Cardiac fibroblast (primary cell): ENCODE data around the gene TENM4.

Experiments used
- DNase-seq, 2 donors: peaks; one replicate each; pipeline versions ENCODE4 v3.0.0 to v3.0.0-alpha.2; 2010; ENCODE audit warnings: low read depth in 2 of 2
- H3K4me3 ChIP-seq, 2 donors: replicated peaks in 1 of 2; 1 replicate in 1 of 2; 2 replicates in 1 of 2; pipeline ENCODE4 v1.5.1; 2011; ENCODE audit warnings: low read depth in 2 of 2, low read length in 2 of 2, mild to moderate bottlenecking in 2 of 2, moderate library complexity in 1 of 2
- TF ChIP-seq, protein P1 (sequence below): IDR thresholded peaks from one replicate; pipeline ENCODE4 v1.5.1; 2011; ENCODE audit warnings: low read depth, mild to moderate bottlenecking, low read length, inconsistent platforms

TENM4 gene

DNA sequence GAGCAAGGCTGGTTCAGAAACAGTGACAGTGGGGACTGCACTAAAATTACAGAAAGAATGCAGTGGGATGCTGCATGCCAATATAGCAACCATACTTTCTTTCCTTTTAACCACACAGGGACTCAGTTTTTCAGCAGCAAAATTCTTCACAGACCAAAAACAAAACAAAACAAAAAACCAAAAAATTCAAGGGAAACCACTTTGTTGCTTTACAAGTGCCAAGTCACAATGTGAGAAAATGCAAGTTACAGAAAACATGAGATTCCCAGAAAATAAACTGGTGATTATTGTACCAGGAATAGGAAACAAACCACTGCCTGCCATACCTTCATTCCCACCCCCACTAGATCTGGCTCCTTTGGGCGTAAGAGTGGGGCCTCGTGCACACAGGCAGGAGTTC, 52.6 kb downstream of the TENM4 start:
- DNase-seq, result no peak
- no peak overlapping the region for H3K4me3 ChIP-seq
- TF ChIP-seq, protein P1, sequence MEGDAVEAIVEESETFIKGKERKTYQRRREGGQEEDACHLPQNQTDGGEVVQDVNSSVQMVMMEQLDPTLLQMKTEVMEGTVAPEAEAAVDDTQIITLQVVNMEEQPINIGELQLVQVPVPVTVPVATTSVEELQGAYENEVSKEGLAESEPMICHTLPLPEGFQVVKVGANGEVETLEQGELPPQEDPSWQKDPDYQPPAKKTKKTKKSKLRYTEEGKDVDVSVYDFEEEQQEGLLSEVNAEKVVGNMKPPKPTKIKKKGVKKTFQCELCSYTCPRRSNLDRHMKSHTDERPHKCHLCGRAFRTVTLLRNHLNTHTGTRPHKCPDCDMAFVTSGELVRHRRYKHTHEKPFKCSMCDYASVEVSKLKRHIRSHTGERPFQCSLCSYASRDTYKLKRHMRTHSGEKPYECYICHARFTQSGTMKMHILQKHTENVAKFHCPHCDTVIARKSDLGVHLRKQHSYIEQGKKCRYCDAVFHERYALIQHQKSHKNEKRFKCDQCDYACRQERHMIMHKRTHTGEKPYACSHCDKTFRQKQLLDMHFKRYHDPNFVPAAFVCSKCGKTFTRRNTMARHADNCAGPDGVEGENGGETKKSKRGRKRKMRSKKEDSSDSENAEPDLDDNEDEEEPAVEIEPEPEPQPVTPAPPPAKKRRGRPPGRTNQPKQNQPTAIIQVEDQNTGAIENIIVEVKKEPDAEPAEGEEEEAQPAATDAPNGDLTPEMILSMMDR, result no peak

DNA sequence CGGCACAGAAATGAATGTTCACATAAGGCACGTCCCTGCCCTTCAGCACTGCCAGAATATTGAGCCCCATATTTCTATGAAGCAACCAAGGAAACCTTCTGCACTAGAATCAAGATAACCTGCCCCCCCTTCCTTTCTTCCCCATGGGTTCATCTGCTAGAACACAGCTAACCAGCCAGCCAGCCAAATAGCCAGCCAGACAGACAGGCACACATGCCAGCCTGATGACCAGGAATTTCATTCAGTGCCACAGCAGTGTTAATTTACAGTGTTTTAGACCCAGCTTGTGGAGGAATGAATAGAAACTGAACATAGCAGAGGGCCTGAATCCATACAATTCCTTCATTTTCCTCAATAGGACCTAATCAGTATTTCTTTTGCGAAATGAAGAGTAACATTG, 57.0 kb downstream of the TENM4 start:
- no peak overlapping the region for H3K4me3 ChIP-seq
- no peak for DNase-seq
- TF ChIP-seq, protein P1, result no peak

DNA sequence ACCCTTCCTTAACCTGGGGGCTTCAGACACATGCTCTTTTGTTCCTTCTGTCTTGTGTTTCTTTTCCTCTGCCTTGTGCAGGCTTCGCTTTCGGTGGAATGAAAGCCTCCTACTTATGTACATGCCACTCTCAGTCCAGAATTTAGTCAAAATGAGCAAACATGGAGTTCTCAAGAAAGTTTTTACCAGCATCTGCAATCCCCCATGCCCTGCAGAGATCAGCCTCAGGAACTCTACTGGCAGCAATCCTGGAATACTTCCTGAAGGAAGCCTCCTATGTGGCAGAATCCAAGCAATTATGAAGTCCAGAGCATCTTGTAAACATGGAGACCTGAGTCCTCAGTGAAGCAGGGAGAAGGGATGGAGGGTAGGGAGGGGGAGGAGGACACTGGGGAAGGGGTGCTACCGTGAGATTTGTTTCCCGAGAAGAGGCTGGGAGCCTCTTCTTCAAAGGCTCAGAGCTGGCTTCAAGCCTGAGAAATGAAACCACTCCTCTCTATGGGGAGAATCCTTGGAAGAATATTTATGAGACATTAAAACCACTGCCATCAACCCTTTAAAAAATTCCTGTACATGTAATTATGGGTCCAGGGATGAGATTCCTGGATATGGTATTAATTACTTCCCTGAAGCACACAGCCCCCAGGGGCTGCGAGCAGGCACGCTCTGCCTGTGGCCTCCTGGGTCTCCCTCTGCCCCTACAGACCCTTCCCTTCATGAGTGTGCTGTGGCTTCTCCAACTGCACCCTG, 58.4 kb downstream of the TENM4 start:
- TF ChIP-seq, protein P1, result no peak
- no peak overlapping the region for H3K4me3 ChIP-seq
- no peak for DNase-seq

DNA sequence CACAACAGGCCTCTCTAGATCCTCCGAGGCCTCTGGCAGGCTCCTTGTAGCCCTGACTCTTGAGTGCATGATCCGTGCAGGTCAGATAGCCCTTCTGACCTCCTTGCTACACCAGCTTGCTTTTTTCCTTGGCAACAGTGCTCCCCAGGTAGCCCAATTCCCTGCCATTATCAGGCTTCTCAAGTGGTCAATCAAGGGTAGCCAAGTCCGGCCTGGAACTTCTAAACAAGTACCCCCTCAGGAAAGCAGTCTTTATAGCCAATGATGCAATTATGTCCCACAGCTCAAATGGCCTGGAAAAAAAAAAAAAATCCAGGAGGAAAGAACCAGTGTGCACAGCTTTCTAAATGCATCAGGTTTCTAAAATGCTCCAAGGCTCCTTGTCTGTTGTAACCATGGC, 59.8 kb downstream of the TENM4 start:
- TF ChIP-seq, protein P1, result no peak
- no peak overlapping the region for H3K4me3 ChIP-seq
- no peak for DNase-seq

DNA sequence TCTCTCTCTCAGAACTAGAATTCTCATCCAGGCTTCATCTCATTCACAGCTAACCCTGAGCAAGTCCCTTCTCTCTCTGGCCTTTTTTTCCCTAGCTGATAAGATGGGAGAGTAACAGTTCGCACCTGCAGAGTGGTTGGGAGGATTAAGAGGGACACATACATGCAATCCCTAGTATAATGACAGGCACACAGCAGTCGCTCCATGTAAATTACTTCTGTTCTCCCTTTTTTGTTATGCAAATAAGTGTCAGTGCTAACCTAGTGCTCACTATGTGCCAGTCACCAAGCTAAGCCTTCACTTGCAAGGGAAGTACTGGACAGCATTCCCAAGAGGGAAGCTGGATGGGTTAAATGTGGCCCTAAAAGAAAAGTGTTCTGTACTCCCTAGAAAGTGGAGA, 63.4 kb downstream of the TENM4 start:
- TF ChIP-seq, protein P1, result no peak
- no peak overlapping the region for H3K4me3 ChIP-seq
- DNase-seq, result no peak

DNA sequence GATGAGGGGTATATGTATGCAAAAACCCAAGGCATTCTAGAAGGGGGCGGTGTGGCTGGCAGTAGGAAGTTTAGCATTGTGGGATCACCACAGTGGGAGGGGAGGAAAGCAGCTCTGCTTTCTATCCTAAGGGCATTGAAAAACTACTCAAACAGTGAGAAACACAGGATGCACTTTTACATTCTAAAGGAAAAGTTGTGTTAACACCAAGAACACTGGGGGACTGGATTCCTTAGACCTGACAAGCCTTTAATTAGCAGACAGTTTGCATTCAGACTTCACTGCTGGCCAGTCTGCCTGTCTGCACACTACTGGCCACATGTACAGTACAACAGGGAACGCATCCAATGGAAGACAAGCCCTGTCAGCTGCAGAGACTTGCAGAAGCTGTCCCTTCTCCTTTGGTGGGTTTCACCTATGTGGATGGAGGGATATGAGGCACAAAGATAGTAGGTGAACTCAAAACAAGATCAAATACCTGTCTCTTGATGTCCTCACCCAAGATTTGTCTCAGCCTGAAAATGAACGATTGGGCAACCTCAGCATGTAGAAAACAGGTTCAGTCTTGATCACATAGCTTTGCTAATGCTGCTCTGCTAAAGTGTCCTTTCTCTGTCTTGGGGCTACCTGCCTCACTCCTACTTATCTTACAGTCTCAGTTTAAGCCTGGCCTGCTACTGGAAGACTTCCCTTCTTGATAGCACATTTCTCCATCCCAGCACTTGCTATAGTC, 64.8 kb downstream of the TENM4 start:
- DNase-seq, result no peak
- H3K4me3 ChIP-seq, result no peak overlapping the region
- TF ChIP-seq, protein P1, result no peak
